Uterus (tissue), 4 donors: ENCODE data around the gene MCUB. TPM values are rescaled to one million over a fixed set of nuclear protein-coding genes. Genes with fewer than 3 reads are reported as not detected.

ENCODE experiments used
- DNase-seq, 2 donors: peaks; one replicate each; pipeline ENCODE4 v3.0.0-alpha.2; 2019 to 2020
- H3K27ac ChIP-seq, 2 donors: fragments of 200-600 bp; sonication (generic); 1 replicate in 1 of 2; 2 replicates in 1 of 2; pipeline ENCODE4 v1.5.1; 2016 to 2018
- H3K27me3 ChIP-seq, 2 donors: fragments of 200-600 bp; sonication (generic); one replicate each; pipeline ENCODE4 v1.5.1; 2018 to 2019; ENCODE audit warnings: control low read depth in 1 of 2
- H3K36me3 ChIP-seq, 2 donors: fragments of 200-600 bp; sonication (generic); one replicate each; pipeline ENCODE4 v1.5.1; 2019; ENCODE audit warnings: control low read depth in 1 of 2
- H3K4me1 ChIP-seq, 2 donors: fragments of 200-600 bp; sonication (generic); one replicate each; pipeline ENCODE4 v1.5.1; 2018 to 2019; ENCODE audit warnings: control low read depth in 1 of 2
- H3K4me3 ChIP-seq, 2 donors: fragments of 200-600 bp; sonication (generic); 1 replicate in 1 of 2; 2 replicates in 1 of 2; pipeline ENCODE4 v1.5.1; 2018 to 2019; ENCODE audit warnings: mild to moderate bottlenecking in 1 of 2
- H3K9me3 ChIP-seq, 2 donors: fragments of 200-600 bp; sonication (generic); one replicate each; pipeline ENCODE4 v1.5.1; 2019; ENCODE audit warnings: control low read depth in 1 of 2
- CTCF ChIP-seq, 4 experiments: fragments of 200-600 bp in 2 of 4; fragments of 450-650 bp in 2 of 4; sonication (generic) in 2 of 4; IDR thresholded peaks; one replicate each; pipeline ENCODE4 v1.5.1; 2016 to 2019; ENCODE audit warnings: antibody characterized with exemption in 4 of 4, mild to moderate bottlenecking in 2 of 4, moderate library complexity in 1 of 4
- POLR2A ChIP-seq, 2 donors: fragments of 450-650 bp; IDR thresholded peaks; one replicate each; pipeline ENCODE4 v1.6.1; 2016; ENCODE audit warnings: antibody characterized with exemption in 2 of 2, mild to moderate bottlenecking in 1 of 2, moderate library complexity in 1 of 2
- intact Hi-C: fragments of 100-400 bp; cut with DNase I; formaldehyde crosslinking; loops from one replicate; pipeline ENCODE4 v1.15.1; 2023; ENCODE audit warnings: low total_unique reads
- small RNA-seq: library from RNA; depleted of rRNA; stranded (forward); fragments of <200 nt; gene quantifications from one replicate; pipeline ENCODE3, GENCODE V24; 2016
- total RNA-seq, 4 donors: library from RNA; depleted of rRNA in 3 of 4; stranded (reverse); fragments of >200 nt in 3 of 4; gene quantifications; one replicate each; pipeline versions ENCODE4 v1.1.0 to v1.2.4, GENCODE V29; 2014 to 2023
- donor health status: DM: yes; HTN: yes; CAD: no.

MCUB gene
- total RNA-seq, 4 donors from 2014 or later = 3.3 to 34.8 (median 21.4) TPM

GRCh38 chr4:109730619-109731545 is 170.8 kb downstream of the MCUB start:
- intact Hi-C loops = no loop called here
- TF ChIP-seq CTCF (IDR thresholded peaks at IDR 0.05) (no peak), POLR2A (IDR thresholded peaks at IDR 0.05) (no peak)
- no peaks in the 10 kb centered on the region for H3K9me3 ChIP-seq

DNA sequence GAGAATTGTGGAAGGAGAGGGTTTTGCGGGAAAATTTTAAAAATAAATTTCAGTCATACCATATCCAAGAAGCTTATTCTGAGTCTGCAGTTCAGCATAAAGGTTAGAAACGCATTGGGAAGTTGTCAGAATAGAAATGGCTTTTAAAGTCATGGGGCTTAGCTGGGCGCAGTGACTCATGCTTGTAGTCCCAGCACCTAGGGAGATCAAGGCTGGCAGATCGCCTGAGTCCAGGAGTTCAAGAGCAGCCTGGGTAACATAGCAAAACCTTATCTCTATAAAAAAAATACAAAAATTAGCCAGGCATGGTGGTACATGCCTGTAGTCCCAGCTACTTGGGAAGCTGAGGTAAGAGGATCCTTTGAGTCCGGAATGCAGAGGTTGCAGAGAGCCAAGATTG is 173.7 kb downstream of the MCUB start:
- H3K27ac ChIP-seq = no peak overlapping the region
- intact Hi-C loops = no loop called here
- no peak for TF ChIP-seq POLR2A (IDR thresholded peaks at IDR 0.05)
- TF ChIP-seq CTCF (IDR thresholded peaks at IDR 0.05) = no peak

More at GRCh38 chr4:109730619-109731545, 170.8 kb downstream of the MCUB start:
- no peak for DNase-seq
- no peaks in the 10 kb centered on the region for H3K4me1 ChIP-seq
- no peaks in the 10 kb centered on the region for H3K27me3 ChIP-seq
- peak overlapping the region; percentile 51 to 98 for H3K4me3 ChIP-seq
- peak overlapping the region; percentile 81 to 88 for H3K27ac ChIP-seq
- H3K36me3 ChIP-seq = no peaks in the 10 kb centered on the region

GRCh38 chr4:109735566-109736365 is 175.7 kb downstream of the MCUB start:
- intact Hi-C loops = no loop called here
- Histone ChIP-seq H3K4me3 (no peak overlapping the region), H3K27me3 (no peaks in the 10 kb centered on the region), H3K27ac (no peak overlapping the region), H3K4me1 (no peaks in the 10 kb centered on the region), H3K9me3 (no peaks in the 10 kb centered on the region), H3K36me3 (no peaks in the 10 kb centered on the region)
- TF ChIP-seq POLR2A (IDR thresholded peaks at IDR 0.05) (no peak), CTCF (IDR thresholded peaks at IDR 0.05) (no peak)
- DNase-seq = no peak

More for the DNA sequence above, 173.7 kb downstream of the MCUB start:
- Histone ChIP-seq H3K27me3 (no peaks in the 10 kb centered on the region), H3K4me3 (no peak overlapping the region), H3K4me1 (no peaks in the 10 kb centered on the region), H3K36me3 (no peaks in the 10 kb centered on the region), H3K9me3 (no peaks in the 10 kb centered on the region)
- no peak for DNase-seq

Small RNA genes lying within 50 kb of the gene (small RNA-seq; reads per million reads assigned to genes)
- not detected for gene HIGD1AP14

Other genes starting within 250 kb of the MCUB start
- 10 to 100 TPM; 20.7 to 54.1 (median 30.1) TPM for gene SEC24B, start 126.4 kb upstream of the MCUB start, total RNA-seq
- 100 to 1,000 TPM in 1 of 4 donors, 10 to 100 TPM in 3; 17.0 to 121 (median 43.7) TPM for gene CASP6, start 143.2 kb downstream of the MCUB start, total RNA-seq
- gene PLA2G12A, start 169.8 kb downstream of the MCUB start, total RNA-seq = 10 to 100 TPM; 16.7 to 28.7 (median 25.5) TPM
- 100 to 1,000 TPM in 1 of 4 donors, 10 to 100 TPM in 3; 48.4 to 141 (median 72.9) TPM for gene CFI, start 241.8 kb downstream of the MCUB start, total RNA-seq